Measurements from ENCODE around the gene CLN3.
"Not testable (repeated sequence)": the region's sequence is repeated elsewhere in the genome, so short reads cannot be mapped to it uniquely, and the experiment has no call there.

The CLN3 gene

DNA sequence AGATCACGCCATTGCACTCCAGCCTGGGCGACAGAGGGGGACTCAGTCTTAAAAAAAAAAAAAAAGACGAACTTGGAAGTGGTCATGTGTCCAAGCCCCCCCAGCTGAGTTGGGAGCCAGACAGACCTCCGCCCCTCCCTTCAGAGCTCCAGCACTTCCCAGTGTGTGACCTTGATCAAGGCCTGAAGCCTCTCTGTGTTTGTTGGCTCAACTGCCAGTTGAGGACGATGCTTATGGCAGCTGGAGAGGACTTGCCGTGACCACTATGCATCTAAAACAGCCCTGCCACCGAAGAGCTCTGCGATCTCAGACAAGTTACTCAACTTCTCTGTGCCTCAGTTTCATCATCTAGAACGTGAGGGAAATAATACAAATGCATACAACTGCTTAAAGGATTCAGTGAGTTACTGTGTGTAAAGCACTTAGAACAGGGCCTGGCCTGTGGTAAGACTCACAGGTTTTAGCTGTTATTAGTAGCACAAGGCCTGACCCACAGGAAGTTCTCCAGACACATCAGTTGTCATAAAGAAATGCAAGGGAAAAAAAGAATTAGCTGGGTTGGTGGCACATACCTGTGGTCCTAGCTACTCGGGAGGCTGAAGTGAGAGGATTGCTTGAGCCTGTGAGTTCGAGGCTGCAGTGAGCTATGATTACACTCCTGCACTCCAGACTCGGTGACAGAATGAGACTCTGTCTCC is 21.8 kb upstream of the CLN3 start:
- no peak for DNase-seq

DNA sequence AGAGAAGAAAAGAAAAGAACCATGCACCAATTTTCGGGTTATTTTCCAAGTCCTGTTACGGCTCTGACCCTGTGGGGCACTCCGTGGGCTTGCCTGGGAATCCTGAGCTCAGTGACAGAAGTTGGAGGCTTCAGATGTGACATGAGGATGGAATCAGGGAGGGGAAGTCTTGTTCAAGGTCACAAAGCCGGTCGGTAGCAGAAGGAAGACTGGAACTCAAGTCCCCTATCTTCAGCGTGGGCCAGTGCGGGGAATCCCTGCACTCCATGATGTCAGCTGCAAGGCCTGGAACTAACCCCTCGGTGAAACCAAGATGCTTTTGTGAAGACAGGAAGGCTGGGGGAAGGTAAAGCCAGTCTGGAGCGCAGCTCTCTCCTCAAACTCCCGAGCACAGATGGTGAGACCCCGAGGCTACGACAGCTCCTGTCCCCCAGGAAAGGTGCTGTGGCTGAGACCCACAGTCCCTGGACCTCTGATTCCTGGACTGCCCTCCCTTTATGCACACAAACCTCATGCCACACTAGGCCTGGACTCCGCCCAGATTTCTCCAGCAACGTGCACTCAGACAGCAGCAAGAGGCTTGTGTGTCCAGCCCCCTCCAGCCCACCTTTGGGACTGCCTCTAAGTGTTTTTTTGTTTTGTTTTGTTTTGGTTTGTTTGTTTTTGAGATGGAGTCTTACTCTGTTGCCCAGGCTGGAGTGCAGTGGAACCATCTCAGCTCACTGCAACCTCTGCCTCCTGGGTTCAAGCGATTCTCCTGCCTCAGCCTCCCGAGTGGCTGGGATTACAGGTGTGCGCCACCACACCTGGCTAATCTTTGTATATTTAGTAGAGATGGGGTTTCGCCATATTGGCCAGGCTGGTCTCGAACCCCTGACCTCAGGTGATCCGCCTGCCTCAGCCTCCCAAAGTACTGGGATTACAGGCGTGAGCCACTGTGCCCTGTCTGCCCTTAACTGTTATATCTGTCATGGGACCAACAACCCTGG is 20.2 kb upstream of the CLN3 start:
- no peak for DNase-seq

DNA sequence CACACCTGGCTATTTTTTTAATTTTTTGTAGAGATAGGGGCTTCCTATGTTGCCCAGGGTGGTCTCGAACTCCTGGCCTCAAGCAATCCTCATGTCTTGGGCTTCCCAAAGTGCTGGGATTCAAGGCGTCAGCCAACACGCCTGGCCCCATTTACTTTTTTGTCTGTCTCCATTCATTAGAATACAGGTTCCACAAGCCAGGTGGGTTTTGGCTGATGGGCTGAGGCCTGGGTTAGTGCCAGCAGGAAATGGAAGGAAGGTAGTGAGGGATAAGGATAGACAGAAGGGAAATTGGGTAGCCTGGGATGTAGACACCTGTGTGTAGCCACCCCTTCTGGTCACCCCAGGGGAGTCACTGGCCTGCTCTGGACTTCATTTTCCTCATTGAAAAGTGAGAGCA is 19.2 kb upstream of the CLN3 start:
- DNase-seq, result no peak

DNA sequence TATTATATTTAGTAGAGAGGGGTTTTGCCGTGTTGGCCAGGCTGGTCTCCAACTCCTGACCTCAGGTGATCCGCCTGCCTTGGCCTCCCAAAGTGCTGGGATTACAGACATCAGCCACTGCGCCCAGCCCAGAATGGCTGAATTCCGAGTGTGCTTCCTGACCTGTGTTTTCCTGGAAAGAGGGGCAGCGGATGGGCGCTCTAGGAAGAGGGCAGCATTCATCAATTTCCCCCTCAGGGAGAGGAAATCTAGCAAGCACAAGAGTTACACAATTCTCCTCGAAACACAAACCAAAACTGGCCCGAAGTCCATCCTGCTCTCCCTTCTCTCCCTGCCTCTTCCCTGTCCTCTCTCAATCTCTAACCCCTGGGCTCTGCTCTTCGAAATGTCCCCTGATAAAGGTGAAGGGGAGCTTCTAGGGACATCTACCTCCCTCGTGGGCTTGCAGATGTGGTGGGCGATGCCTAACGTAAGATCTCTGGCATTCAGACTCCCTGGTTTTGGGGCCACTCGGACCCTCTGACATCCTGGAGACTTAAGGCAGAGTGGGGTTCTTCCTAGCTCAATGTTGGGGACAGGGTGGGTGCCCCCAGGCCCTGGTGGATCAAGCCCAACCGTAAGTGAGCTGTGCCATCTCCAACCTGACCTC is 13.7 kb upstream of the CLN3 start:
- no peak for DNase-seq

DNA sequence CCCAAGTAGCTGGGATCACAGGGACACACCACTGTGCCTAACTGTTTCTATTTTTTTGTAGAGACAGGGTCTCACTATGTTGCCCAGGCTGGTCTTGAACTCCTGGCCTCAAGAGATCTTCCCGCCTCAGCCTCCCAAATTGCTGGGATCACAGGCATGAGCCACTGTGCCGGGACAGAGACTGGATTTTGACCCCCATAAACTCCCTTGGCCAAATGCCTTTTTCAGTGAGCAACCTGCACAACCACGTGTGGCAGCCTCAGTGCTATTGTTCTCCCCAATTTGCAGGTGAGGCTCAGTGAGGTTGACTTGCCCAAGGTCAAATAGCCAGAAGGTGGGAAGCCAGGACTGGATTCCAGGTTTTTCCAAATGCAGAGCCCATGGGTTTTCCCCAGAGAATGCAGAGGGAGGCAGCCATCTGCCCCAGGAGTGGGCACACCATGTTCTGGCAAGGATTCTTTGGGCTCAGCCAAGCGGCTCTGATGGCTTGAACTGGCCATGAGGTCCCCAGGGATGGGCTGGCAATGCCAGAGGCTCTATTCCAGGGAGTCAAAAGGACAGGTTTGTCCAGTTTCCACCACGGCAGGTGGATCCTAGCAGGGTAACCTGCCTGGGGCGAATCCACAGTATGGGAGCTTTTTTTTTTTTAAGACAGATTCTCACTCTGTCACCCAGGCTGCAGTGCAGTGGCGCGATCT is 13.0 kb upstream of the CLN3 start:
- no peak for DNase-seq

DNA sequence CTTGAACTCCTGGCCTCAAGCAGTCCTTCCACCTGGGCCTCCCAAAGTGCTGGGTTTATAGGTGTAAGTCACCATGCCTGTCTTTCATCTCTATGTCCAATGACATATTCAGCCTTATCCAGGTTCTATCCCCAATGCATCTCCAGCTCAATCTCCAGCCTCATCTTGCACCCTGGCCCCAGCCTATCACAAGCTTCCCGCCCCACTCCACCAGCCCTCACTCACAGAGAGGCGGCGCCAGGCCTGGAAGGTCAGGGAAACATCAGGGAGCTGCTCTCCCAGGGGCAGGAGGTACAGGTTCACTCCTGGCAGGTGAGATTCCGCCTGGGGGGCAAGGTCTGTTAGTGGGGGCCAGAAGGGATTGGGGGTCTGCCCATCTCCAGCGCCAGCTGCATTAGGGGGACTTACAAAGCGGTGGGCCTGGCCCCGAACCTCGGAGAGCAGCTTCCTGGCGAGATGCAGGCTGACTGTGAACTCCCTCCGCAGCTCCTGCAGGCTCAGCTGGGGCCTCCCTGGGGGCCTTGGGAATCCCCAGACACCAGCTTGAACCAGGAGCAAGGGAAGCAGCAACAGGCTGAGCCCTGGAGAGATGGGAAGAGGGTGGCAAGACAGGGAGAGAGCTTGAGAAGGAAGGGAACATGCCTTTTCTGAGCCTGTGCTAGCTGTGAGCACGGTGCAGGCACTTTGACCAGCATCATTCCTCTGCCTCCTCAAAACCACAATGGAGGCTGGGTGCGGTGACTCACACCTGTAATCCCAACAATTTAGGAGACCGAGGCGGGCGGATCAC is 11.8 kb upstream of the CLN3 start:
- no peak for DNase-seq

DNA sequence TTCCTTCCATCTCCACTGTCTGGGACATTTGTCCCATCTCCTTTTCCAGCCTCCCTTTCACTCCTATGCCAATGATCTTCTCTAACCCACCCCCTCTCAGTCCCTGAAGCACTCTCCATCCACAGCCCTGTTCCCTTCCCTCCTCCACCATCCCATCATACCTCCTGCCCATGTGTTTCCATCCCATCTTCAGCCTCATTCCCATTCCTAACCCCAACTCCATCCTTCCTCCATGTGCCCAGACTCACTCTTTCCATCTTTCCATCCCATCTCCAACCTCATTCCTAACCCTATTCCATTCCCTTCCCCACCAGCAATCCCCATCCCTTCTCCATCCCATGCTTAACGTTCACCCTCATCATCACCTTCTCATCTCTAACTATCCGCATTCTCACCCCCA is 10.4 kb upstream of the CLN3 start:
- DNase-seq, result no peak

DNA sequence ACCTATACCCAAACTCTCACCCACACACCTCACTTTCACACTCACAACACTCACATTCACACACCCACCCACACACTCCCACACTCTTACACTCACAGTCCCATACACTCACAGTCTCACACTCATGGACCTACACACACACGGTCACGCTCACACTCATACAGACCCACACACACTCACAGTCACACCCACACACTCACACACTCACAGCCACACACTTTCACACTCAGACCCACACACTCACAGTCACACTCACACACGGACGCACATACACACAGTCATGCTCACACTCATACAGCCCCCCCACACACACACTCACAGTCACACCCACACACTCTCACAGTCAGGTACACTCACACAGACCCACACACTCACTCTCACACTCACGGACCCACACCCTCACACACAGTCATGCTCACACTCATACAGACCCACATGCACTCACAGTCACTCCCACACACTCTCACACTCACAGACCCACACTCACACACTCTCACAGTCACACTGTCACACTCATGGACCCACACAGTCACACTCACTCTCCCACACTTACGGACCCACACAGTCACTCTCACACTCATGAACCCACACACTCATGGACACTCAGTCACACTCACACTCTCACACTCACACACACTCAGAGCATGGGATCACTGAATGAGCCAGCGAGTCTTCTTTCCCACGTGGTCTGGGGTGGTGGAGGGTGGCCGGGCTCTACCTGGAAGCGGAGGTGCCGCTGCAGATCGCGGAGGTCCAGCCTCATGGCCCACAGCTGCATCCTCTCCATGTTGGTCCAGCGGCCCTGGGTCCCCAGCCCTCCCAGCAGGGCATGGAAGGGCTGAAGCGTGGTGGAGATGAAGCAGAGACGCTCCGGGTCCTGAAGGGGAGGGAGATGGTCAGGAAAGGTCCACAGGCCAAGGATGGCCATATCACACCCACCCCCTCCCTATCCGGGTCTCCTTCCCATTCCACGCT is 9.7 kb upstream of the CLN3 start:
- no peak for DNase-seq

DNA sequence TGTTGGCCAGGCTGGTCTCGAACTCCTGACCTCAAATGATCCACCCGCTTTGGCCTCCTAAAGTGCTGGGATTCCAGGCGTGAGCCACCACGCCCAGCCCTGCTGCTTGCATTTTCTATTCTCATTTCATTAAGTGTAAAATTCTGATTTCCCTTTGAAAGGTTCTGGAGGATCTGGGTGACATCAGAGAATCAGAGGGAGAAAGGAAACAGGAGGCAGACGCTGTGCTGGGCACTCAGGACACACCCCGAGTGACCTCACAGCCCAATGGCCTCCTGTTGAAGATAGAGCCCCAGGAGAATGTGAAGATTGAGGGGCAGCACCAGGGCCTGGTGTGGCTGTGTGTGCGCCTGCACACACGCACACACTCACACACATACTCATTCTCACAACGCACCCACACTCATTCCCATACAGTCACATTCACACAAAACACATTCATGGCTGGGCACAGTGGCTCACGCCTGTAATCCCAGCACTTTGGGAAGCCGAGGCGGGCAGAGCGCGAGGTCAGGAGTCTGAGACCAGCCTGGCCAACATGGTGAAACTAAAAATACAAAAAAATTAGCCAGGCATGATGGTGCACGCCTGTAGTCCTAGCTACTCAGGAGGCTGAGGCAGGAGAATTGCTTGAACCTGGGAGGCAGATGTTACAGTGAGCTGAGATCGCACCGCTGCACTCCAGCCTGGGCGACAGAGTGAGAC is 8.8 kb upstream of the CLN3 start:
- not testable (repeated sequence) for DNase-seq

DNA sequence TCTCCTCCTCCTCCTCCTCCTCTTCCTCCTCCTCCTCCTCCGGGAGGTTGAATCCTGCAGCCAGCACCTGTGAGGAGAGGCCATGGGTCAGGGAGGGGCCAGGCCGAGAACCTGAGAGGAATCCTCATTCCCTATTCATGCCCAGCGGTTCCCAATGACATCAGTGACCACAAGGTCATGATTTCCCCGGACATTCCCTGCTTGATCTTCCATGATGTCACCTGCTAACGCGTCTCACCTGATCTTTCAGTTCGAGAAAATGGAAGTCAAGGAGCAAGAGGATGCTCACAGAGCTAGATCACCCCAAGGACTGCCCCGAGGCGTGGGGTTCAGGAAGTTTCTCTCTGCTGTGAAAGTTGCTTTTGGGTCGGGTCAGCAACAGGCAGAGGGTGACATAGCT is 8.0 kb upstream of the CLN3 start:
- DNase-seq, result no peak

DNA sequence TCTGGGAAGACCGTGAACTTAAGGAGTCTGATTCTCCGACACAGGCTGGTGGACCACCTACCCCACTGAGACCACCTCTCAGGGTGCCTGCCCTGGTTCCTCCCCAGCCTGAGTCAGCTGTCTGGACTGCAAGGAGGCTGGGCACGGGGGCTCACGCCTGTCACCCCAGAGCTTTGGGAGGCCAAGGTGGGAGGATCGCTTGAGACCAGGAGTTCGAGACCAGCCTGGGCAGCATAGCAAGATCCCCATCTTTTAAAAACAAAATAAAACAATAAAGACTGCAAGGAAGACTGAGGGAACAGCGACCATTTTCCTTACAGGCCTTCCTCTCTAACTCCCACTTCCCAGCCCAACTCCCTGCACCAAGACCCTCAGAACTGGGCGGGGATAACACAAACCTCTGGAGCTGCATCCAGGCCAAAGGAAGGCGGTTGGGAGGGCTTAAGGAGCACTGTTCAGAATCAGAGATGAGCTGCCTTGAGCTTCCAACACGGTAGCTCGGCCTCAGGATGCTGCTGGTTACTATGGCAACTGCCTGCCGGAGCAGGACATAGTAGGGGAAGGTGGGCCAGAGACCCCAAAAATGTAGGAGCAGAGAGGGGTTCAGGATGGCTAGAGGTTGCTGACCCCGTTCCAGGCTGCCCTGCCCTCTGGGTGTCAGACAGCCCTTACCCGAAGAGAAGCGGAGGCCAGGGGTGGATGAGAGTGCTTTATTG is 7.0 kb upstream of the CLN3 start:
- DNase-seq, result no peak

DNA sequence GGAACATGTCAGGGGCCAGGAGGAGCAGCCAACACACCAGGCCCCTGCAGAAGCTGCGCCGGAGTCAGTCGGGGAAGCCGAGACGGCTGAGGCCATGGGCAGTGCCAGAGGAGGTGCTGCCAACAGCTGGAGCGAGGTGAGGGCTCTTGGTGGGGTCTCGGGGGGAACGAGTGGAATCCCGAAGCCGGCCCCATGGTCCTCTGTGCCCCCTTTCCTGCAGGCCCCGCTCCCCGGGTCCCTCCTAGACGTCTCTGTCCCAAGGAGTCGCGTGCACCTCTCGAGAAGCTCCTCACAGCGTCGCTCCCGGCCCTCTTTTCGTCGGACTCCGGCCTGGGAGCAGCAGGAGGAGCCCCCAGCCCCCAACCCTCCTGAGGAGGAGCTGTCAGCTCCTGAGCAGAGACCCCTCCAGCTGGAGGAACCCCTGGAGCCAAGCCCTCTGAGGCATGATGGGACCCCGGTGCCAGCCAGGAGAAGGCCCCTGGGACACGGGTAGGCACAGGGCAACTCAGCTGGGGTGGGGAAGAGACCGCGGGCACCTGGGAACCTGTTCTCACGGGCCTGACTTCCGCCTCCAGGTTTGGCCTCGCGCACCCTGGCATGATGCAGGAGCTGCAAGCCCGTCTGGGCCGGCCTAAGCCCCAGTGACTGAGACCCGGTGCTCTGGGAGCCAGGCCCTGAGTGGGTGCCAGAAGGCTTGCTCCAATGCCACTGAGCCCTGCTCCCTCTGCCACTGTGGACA is 6.2 kb upstream of the CLN3 start:
- no peak for DNase-seq

DNA sequence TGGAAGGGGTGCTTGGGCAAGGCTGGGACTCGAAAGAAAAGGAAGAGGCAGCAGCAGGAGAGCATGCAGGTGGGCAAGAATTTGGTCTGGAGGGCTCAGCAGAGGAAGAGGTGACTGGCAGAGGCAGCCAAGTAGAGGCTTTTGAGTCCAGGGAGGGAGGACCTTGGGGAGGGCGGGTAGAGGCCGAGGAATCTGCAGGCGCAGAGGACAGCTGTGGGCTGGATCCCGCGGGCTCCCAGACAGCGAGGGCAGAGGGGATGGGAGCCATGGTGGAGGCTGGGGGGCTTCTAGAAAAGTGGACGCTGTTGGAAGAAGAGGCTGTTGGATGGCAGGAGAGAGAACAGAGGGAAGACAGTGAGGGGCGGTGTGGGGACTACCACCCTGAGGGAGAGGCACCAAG is 5.5 kb upstream of the CLN3 start:
- DNase-seq, result no peak

DNA sequence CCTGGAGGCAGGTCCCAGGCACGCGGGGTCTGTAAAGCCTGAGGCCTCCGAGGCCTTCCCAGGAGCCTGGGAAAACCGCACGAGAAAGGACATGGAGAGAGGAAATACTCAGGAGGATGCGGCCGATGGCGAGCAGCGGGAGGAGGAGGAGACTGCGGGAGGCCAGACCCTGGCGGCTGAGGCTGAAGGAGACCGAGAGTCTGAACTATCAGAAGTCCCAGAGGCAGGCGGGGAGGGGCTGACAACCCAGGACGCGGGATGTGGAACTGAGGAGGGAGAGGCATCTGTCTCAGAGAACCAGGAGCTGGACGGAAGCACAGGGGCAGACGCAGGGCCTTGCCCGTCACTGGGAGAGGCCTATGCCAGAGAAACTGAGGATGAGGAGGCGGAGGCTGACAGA is 5.0 kb upstream of the CLN3 start:
- DNase-seq, result no peak

DNA sequence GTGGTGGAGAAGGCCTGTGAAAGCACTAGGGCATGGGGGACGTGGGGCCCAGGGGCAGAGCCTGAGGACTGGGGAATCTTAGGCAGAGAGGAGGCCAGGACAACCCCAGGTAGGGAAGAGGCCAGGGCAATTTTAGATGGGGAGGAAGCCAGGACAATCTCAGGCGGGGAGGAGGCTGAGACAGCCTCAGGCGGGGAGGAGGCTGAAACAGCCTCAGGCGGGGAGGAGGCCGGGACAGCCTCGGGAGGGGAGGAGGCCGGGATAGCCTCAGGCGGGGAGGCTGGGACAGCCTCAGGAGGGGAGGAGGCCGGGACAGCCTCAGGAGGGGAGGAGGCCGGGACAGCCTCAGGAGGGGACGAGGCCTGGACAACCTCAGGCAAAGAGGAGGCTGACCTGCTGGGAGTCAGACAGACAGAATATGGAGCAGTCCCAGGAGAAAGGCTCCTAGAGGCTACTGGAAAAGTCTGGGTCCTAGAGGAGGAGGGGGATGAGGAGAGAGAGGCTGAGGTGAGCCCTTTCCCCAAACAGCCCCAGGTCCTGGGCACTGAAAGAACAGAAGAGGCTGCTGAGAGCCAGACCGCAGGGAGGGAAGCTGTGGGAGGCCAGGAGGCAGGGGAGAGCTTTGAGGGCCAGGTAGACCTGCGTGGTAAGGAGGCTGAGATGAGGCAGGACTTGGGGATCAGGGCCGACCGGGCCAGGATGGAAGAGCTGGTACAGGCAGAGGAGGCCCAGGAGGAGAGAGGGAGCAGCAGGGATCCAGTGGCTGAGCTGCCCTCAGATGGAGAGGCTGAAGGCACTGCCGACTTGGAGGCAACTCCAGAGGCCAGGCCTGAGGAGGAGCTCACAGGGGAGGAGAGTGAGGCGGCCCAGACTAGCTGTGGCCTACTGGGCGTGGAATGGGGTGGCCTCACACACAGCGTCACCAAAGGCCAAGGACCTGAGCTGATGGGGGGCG is 4.2 kb upstream of the CLN3 start:
- no peak for DNase-seq

DNA sequence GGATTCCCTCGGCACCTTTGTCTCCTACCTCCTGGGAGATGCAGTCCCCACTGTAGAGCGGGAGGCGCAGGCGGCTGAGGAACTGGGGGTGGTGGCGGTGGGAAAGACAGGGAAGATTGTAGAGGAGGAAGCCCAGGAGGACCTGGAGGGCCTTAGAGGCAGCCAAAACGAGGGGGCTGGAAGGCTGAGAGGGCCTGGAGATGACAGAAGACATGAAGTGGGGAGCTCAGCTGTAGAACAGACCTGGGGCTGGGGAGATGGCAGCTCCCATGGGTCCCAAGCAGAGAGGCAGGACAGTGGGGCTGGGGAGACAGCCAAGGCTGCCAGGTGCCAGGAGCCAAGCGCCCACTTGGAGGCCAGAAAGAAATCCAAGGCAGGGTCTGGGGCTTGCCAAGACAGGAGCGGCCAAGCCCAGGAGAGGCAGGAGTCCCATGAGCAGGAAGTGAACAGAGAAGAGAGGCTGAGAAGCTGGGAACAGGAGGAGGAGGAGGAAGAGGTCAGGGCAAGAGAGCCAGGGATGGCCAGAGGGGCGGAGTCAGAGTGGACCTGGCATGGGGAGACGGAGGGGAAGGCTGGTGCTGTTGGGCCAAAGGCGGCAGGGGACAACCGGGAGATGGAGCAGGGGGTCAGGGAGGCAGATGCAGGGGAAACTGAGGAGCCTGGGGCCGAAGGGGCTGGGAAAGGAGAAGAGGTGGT is 3.4 kb upstream of the CLN3 start:
- DNase-seq, result no peak

Data from activated CD4-positive, alpha-beta T cell treated with anti-CD3 and anti-CD28 coated beads, Interleukin-2, Interleukin-6, amounts not matched to agents 100 ng/mL and 50 ng/mL, durations not matched to agents 16 hours and 8 hours (primary cell).